ENCODE results near the gene ACSL5. TPM values are rescaled to one million over a fixed set of nuclear protein-coding genes. Genes with fewer than 3 reads are reported as not detected.

ACSL5 gene
- total and polyA plus RNA-seq, 2 experiments from 2014 or later: not detected

GRCh38 chr10:112461029-112461887, 87.3 kb downstream of the ACSL5 start:
- Histone ChIP-seq H3K4me3 (no peak overlapping the region), H2AFZ (no peak overlapping the region), H3K27ac (ENCODE audit: low read depth) (no peak overlapping the region), H3F3A (replicated peaks; ENCODE audit: low read depth) (no peaks in the 10 kb centered on the region), H3K4me2 (no peak overlapping the region), H3K9me2 (ENCODE audit: insufficient read depth) (no peaks in the 10 kb centered on the region), H4K20me1 (replicated peaks; ENCODE audit: insufficient read depth) (no peaks in the 10 kb centered on the region), H3K4me1 (ENCODE audit: insufficient read depth) (no peaks in the 10 kb centered on the region), H3K27me3 (ENCODE audit: insufficient read depth) (no peaks in the 10 kb centered on the region), H3K36me3 (ENCODE audit: insufficient read depth) (peaks cover 15% of the 10 kb centered on the region; the same call in 1 of the 2 replicates), H3K79me2 (replicated peaks; ENCODE audit: insufficient read depth) (no peaks in the 10 kb centered on the region)
- H3K36me3 Mint-ChIP-seq (ENCODE audit: low read depth): peaks cover 35% of the 10 kb centered on the region
- ATAC-seq (no peak), DNase-seq (ENCODE audit: low spot score) (no peak)
- no peak overlapping the region; the same call in 1 of the 2 replicates for H3K27ac Mint-ChIP-seq
- H3K4me1 Mint-ChIP-seq: no peaks in the 10 kb centered on the region
- no peaks in the 10 kb centered on the region for H3K27me3 Mint-ChIP-seq (ENCODE audit: insufficient read depth, low read depth, poor library complexity)
- H3K4me3 Mint-ChIP-seq: no peak overlapping the region
- peaks cover 3% of the 10 kb centered on the region; the same call in 1 of the 3 replicates for H3K9me3 Mint-ChIP-seq
- TF ChIP-seq ZNF114 (CRISPR knock-in tag; IDR thresholded peaks at IDR 0.05) (no peak), ZNF331 (CRISPR knock-in tag; IDR thresholded peaks at IDR 0.05; ENCODE audit: low read depth) (no peak), JUNB (IDR thresholded peaks at IDR 0.05; ENCODE audit: unreplicated experiment) (no peak), POLR2AphosphoS5 (IDR thresholded peaks at IDR 0.05; ENCODE audit: low read depth) (no peak), NANOG (IDR thresholded peaks at IDR 0.05; ENCODE audit: borderline replicate concordance) (no peak), EZH2 (IDR thresholded peaks at IDR 0.05; ENCODE audit: low read depth, unreplicated experiment) (no peak), STAT1 (IDR thresholded peaks at IDR 0.05; ENCODE audit: unreplicated experiment) (no peak), REST (IDR thresholded peaks at IDR 0.05; ENCODE audit: unreplicated experiment) (no peak), EZH2phosphoT487 (IDR thresholded peaks at IDR 0.05; ENCODE audit: unreplicated experiment) (no peak), CREB1 (CRISPR knock-in tag; IDR thresholded peaks at IDR 0.05; ENCODE audit: low read depth) (no peak), CTCF (conservative IDR thresholded peaks at IDR 0.05; ENCODE audit: low read depth in 2 of 2) (no peak)
- TF ChIP-seq, protein P1, sequence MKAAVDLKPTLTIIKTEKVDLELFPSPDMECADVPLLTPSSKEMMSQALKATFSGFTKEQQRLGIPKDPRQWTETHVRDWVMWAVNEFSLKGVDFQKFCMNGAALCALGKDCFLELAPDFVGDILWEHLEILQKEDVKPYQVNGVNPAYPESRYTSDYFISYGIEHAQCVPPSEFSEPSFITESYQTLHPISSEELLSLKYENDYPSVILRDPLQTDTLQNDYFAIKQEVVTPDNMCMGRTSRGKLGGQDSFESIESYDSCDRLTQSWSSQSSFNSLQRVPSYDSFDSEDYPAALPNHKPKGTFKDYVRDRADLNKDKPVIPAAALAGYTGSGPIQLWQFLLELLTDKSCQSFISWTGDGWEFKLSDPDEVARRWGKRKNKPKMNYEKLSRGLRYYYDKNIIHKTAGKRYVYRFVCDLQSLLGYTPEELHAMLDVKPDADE (IDR thresholded peaks at IDR 0.05): no peak
- TF ChIP-seq, protein P2, sequence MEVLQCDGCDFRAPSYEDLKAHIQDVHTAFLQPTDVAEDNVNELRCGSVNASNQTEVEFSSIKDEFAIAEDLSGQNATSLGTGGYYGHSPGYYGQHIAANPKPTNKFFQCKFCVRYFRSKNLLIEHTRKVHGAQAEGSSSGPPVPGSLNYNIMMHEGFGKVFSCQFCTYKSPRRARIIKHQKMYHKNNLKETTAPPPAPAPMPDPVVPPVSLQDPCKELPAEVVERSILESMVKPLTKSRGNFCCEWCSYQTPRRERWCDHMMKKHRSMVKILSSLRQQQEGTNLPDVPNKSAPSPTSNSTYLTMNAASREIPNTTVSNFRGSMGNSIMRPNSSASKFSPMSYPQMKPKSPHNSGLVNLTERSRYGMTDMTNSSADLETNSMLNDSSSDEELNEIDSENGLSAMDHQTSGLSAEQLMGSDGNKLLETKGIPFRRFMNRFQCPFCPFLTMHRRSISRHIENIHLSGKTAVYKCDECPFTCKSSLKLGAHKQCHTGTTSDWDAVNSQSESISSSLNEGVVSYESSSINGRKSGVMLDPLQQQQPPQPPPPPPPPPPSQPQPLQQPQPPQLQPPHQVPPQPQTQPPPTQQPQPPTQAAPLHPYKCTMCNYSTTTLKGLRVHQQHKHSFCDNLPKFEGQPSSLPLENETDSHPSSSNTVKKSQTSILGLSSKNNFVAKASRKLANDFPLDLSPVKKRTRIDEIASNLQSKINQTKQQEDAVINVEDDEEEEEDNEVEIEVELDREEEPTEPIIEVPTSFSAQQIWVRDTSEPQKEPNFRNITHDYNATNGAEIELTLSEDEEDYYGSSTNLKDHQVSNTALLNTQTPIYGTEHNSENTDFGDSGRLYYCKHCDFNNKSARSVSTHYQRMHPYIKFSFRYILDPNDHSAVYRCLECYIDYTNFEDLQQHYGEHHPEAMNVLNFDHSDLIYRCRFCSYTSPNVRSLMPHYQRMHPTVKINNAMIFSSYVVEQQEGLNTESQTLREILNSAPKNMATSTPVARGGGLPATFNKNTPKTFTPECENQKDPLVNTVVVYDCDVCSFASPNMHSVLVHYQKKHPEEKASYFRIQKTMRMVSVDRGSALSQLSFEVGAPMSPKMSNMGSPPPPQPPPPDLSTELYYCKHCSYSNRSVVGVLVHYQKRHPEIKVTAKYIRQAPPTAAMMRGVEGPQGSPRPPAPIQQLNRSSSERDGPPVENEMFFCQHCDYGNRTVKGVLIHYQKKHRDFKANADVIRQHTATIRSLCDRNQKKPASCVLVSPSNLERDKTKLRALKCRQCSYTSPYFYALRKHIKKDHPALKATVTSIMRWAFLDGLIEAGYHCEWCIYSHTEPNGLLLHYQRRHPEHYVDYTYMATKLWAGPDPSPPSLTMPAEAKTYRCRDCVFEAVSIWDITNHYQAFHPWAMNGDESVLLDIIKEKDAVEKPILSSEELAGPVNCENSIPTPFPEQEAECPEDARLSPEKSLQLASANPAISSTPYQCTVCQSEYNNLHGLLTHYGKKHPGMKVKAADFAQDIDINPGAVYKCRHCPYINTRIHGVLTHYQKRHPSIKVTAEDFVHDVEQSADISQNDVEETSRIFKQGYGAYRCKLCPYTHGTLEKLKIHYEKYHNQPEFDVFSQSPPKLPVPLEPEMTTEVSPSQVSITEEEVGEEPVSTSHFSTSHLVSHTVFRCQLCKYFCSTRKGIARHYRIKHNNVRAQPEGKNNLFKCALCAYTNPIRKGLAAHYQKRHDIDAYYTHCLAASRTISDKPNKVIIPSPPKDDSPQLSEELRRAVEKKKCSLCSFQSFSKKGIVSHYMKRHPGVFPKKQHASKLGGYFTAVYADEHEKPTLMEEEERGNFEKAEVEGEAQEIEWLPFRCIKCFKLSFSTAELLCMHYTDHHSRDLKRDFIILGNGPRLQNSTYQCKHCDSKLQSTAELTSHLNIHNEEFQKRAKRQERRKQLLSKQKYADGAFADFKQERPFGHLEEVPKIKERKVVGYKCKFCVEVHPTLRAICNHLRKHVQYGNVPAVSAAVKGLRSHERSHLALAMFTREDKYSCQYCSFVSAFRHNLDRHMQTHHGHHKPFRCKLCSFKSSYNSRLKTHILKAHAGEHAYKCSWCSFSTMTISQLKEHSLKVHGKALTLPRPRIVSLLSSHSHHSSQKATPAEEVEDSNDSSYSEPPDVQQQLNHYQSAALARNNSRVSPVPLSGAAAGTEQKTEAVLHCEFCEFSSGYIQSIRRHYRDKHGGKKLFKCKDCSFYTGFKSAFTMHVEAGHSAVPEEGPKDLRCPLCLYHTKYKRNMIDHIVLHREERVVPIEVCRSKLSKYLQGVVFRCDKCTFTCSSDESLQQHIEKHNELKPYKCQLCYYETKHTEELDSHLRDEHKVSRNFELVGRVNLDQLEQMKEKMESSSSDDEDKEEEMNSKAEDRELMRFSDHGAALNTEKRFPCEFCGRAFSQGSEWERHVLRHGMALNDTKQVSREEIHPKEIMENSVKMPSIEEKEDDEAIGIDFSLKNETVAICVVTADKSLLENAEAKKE (CRISPR knock-in tag; IDR thresholded peaks at IDR 0.05): no peak

Measured in GM23338 (cell line).